K562 (cell line): ENCODE measurements around the gene ULK1.

Experiments used
- CTCF ChIP-seq, 3 experiments: IDR thresholded peaks in 2 of 3; conservative IDR thresholded peaks in 1 of 3; 2 replicates each; pipeline ENCODE4 v1.5.1; 2011 to 2012; ENCODE audit warnings: low read length in 3 of 3, mild to moderate bottlenecking in 3 of 3, control low read depth in 2 of 3, improper control_type of control experiment in 1 of 3, inconsistent platforms in 1 of 3, low read depth in 1 of 3, mixed read lengths in 1 of 3, moderate library complexity in 1 of 3; ENCODE audit not compliant: insufficient read depth in 2 of 3
- HMBOX1 ChIP-seq: sonication (generic); IDR thresholded peaks from 2 replicates; pipeline ENCODE4 v1.6.1; 2016
- NFYB ChIP-seq: IDR thresholded peaks from 2 replicates; pipeline ENCODE4 v1.6.1; 2011; ENCODE audit warnings: mild to moderate bottlenecking, moderate library complexity; ENCODE audit not compliant: insufficient read length; ENCODE audit errors: extremely low read depth
- YY1 ChIP-seq, 3 experiments: IDR thresholded peaks; 2 replicates each; pipeline ENCODE4 v1.6.1; 2011; ENCODE audit warnings: low read length in 2 of 3, mild to moderate bottlenecking in 2 of 3, moderate library complexity in 2 of 3, borderline replicate concordance in 1 of 3, control low read depth in 1 of 3, low read depth in 1 of 3; ENCODE audit not compliant: insufficient read depth in 3 of 3, insufficient replicate concordance in 2 of 3, control insufficient read depth in 1 of 3, insufficient read length in 1 of 3; ENCODE audit errors: extremely low read depth in 1 of 3
- ZKSCAN8 ChIP-seq: fragments of 200-800 bp; sonication (Bioruptor generic); IDR thresholded peaks from 2 replicates; pipeline ENCODE4 v1.6.1; 2016; ENCODE audit warnings: missing genetic modification characterization, missing compliant biosample characterization

GRCh38 chr12:131892711-131893604, 1.5 kb upstream of the ULK1 start:
- TF ChIP-seq CTCF (IDR thresholded peaks at IDR 0.05 in 2 of 3, conservative IDR thresholded peaks at IDR 0.05 in 1 of 3; ENCODE audit: insufficient read depth in 2 of 3, low read depth in 1 of 3, low read length in 3 of 3) (no peak), HMBOX1 (no peak), ZKSCAN8 (no peak), YY1 (IDR thresholded peaks at IDR 0.05; ENCODE audit: borderline replicate concordance in 1 of 3, control insufficient read depth in 1 of 3, extremely low read depth in 1 of 3, insufficient read depth in 3 of 3, insufficient read length in 1 of 3, insufficient replicate concordance in 2 of 3, low read depth in 1 of 3, low read length in 2 of 3) (no peak), NFYB (no peak)
